Keratinocyte (primary cell): ENCODE measurements around the gene RRP1B.

Experiments
- EZH2 ChIP-seq: IDR thresholded peaks from one replicate; pipeline ENCODE4 v1.6.1; 2012; ENCODE audit warnings: inconsistent platforms, mild to moderate bottlenecking, low read length, moderate library complexity
- TF ChIP-seq, protein P1 (sequence below), 3 experiments: IDR thresholded peaks in 1 of 3; conservative IDR thresholded peaks in 1 of 3; optimal IDR thresholded peaks in 1 of 3; 2 replicates in 2 of 3; 3 replicates in 1 of 3; pipeline versions ENCODE3 to v1.5.1; 2011; ENCODE audit warnings: low read length in 3 of 3, mild to moderate bottlenecking in 3 of 3, moderate library complexity in 2 of 3, control low read depth in 1 of 3, inconsistent platforms in 1 of 3; ENCODE audit not compliant: insufficient read depth in 2 of 3; ENCODE audit errors: extremely low read depth in 1 of 3

DNA sequence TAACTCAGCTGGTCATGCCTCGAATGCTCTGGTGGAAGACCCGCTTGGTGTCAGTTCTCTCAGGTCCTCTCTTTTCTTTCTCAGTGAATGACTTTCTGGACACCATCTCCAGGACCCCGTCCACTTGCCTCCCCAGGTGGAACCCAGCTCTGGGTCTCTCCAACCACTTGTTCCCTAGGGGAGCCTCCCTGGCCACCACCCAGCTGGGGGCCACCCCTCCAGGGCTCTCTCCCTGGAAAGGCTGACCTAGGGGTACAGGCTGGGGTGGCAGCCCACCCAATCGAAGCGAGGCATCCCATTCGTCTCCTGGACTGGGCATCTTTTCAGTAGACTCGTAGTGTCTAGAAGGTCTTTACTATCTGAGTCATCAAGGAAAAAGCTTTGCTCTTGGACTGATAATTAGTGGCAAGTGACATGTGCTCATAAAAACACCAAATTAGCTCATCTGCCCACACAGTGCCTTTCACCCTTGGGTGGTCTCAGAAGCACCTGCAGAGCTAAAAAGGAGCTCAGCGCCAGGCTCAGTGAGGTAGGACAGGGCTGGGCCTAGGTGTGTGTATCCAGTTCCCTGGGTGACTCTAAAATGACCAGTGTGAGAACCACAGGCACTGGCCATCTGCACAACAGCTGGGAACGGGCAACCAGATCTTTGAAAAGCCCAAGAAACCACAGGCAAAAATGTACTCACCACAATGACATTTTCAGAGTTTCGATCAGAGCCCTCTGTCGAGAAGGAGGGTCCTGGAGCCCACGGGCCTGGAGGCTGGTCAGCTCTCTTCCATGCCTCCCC, 57.2 kb downstream of the RRP1B start:
- TF ChIP-seq, protein P1, sequence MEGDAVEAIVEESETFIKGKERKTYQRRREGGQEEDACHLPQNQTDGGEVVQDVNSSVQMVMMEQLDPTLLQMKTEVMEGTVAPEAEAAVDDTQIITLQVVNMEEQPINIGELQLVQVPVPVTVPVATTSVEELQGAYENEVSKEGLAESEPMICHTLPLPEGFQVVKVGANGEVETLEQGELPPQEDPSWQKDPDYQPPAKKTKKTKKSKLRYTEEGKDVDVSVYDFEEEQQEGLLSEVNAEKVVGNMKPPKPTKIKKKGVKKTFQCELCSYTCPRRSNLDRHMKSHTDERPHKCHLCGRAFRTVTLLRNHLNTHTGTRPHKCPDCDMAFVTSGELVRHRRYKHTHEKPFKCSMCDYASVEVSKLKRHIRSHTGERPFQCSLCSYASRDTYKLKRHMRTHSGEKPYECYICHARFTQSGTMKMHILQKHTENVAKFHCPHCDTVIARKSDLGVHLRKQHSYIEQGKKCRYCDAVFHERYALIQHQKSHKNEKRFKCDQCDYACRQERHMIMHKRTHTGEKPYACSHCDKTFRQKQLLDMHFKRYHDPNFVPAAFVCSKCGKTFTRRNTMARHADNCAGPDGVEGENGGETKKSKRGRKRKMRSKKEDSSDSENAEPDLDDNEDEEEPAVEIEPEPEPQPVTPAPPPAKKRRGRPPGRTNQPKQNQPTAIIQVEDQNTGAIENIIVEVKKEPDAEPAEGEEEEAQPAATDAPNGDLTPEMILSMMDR (optimal IDR thresholded peaks at IDR 0.05 in 1 of 3, IDR thresholded peaks at IDR 0.05 in 1 of 3, conservative IDR thresholded peaks at IDR 0.05 in 1 of 3; ENCODE audit: extremely low read depth in 1 of 3, insufficient read depth in 2 of 3, low read length in 3 of 3) = no peak
- TF ChIP-seq EZH2 = no peak
